HG02763 (cell line): Measurements from ENCODE around the gene SPATA25.
"Not testable (repeated sequence)": the region's sequence is repeated elsewhere in the genome, so short reads cannot be mapped to it uniquely, and the experiment has no call there.

Experiments
- ATAC-seq: cut with Tn5 transposase; IDR thresholded peaks from one replicate; pipeline ENCODE4 v1.9.1; 2021; ENCODE audit warnings: mild to moderate bottlenecking, moderate library complexity; ENCODE audit not compliant: unreplicated experiment

SPATA25 gene, protein sequence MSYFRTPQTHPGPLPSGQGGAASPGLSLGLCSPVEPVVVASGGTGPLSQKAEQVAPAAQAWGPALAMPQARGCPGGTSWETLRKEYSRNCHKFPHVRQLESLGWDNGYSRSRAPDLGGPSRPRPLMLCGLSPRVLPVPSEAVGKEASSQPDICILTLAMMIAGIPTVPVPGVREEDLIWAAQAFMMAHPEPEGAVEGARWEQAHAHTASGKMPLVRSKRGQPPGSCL

GRCh38 chr20:45887346-45887715, at the start of gene SPATA25:
TSS of gene SPATA25 (minus strand) at chr20:45887622. CDS start at chr20:45887590, 32 bp downstream.
- no peak for ATAC-seq

- no peak for ATAC-seq
These were observed 48.1 kb upstream of the SPATA25 start for GRCh38 chr20:45935416-45936046.

GRCh38 chr20:45934586-45935415, 47.4 kb upstream of the SPATA25 start, which contains the start of gene PCIF1:
TSS of gene PCIF1 (plus strand) at chr20:45934683. CDS start at chr20:45939000, 4,317 bp downstream.
- peak; percentile 76 for ATAC-seq

DNA sequence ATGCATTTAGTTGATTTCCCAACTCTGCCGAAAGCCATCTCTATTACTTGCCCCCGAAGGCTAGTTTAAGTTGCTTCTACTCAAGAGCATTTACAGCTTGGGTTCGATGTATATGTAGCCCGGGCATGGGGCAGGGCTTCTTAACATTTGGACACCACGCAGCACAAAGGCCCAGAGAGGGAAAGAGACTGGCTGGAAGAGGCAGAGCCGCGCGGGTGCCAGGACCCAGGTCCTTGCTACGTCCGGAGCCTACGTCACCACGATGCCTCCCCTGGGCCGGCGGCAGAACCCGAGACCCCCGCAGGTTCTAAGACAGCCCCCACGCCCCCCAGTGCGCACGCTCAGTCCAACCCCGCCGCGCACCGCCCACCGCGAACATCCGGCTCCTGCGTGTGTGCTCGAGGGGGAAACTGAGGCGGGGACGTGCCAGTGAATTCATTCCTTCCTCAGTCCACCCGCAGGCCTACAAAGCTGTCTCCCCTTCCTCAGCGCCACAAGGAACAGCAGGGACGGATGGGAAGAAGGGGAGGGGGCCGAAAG, 46.7 kb upstream of the SPATA25 start:
- ATAC-seq = peak; percentile 11

DNA sequence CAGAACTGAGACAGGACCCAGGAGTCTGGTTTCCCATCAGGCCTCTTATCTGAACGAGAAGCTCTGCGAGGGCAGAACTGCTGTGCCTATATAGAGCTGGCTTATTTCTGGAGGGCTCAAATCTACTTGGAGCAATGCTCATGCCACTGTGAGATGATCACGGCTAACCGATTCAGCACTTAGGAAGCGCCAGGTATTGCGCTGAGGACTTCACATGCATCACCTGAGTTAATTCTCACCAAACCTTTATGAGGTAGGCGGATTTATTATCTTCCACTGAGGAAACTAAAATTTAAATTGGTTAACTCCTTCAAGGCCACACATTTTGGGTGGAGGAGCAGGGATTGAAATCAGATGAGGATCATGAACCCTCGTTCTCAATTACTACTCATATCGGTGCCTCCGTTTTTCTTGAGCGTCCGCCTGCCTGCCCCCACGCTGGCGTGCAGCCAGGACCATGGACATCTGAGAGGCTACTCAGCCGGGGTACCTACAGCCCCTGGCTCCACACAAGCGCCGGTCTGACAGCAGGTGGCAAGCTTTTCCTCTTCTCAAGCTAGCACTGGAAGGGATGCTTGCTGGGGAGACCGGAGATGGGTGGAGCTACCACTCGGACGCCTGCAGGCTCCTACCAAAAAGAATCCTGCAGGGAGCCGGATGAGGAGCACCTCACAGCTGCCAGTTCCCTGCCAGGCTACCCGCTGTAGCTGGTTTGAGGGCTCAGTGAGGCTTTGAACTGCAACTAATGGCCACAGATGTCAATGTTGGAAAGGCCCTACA, 46.0 kb upstream of the SPATA25 start:
- ATAC-seq = no peak

DNA sequence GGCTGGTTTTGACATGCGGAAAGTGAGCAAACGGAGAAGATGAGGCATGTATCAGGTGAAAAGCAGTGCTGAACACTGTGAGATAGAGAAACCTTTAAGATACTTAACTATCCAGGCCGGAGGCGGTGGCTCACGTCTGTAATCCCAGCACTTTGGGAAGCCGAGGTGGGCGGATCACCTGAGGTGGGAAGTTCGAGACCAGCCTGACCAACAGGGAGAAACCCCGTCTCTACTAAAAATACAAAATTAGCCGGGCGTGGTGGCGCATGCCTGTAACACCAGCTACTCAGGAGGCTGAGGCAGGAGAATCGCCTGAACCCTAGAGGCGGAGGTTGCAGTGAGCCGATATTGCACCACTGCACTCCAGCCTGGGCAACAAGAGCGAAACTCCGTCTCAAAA, 44.3 kb upstream of the SPATA25 start:
- not testable (repeated sequence) for ATAC-seq

DNA sequence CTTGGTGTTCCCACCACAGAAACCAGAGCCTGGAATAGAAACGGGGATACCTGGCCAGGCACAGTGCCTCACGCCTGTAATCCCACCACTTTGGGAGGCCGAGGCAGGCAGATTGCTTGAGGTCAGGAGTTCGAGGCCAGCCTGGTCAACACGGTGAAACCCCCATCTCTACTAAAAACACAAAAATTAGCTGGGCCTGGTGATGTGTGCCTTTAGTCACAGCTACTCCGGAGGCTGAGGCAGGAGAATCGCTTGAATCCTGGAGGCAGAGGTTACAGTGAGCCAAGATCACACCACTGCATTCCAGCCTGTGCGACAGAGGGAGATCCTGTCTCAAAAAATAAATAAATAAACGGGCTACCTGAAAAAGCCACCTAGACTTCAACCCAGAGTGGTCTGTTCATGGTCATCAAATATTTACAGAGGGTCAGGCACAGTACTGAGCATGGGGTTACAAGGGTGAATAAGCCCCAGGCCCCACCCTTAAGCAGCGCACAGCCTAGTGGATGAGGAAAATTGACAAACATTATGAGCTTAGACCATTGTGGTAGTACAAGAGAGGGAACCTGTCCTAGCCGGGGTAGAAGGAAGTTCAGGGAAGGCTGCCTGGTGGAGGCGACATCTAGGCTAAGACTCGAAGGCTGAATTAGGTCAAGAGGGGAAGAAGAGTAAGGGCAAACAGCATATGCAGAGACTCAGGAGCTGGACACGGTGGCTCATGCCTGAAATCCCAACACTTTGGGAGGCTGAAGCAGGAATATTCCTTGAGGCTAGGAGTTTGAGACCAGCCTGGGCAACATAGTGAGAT, 39.9 kb upstream of the SPATA25 start:
- ATAC-seq = no peak

DNA sequence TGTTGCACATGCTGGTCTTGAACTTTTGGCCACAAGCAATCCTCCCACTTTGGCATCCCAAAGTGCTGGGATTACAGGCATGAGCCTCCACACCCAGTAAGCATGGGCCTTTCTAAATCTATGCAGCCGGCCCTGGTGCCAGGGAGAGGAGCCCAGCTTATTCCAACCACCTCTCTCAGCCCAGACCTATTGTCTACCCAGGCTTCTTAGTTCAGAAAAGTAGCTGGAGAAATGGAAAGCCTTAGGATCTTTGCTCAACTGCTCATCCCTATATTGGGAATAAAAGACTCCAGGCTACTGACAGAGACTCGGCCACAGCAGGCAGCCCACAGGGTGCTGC, 39.3 kb upstream of the SPATA25 start:
- no peak for ATAC-seq

DNA sequence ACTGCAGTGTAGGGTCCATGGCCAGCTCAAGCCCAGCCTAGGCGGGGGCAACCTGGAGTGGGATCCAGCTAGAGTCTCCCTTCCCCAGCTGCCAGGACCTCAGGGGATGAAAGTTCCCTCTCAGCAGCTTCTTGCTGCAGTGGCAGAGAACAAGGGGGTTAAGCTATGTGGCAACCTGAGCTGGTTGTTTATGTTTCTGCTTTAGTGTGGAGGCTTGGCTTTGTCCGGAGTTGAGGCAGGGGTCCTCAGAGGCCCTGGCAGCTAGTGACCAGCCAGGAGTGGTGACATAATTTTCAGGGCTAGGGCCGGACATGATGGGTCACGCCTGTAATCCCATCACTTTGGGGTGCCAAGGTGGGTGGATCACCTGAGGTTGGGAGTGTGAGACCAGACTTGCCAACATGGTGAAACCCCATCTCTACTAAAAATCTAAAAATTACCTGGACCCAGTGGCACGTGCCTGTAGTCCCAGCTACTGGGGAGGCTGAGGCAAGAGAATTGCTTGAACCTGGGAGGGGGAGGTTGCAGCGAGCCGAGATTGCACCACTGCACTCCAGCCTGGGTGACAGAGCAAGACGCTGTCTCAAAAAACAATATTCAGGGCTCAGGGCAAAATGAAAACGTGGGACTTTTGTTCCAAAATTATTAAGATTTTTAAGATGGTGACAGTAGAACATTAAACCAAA, 38.5 kb upstream of the SPATA25 start:
- ATAC-seq = no peak

- no peak for ATAC-seq
These were observed 37.2 kb upstream of the SPATA25 start for GRCh38 chr20:45924391-45925261.

GRCh38 chr20:45921337-45922189, 34.1 kb upstream of the SPATA25 start:
- ATAC-seq = no peak

GRCh38 chr20:45920462-45921336, 33.3 kb upstream of the SPATA25 start:
- ATAC-seq = no peak

- ATAC-seq = no peak
These were observed 32.3 kb upstream of the SPATA25 start for GRCh38 chr20:45919542-45920399.

DNA sequence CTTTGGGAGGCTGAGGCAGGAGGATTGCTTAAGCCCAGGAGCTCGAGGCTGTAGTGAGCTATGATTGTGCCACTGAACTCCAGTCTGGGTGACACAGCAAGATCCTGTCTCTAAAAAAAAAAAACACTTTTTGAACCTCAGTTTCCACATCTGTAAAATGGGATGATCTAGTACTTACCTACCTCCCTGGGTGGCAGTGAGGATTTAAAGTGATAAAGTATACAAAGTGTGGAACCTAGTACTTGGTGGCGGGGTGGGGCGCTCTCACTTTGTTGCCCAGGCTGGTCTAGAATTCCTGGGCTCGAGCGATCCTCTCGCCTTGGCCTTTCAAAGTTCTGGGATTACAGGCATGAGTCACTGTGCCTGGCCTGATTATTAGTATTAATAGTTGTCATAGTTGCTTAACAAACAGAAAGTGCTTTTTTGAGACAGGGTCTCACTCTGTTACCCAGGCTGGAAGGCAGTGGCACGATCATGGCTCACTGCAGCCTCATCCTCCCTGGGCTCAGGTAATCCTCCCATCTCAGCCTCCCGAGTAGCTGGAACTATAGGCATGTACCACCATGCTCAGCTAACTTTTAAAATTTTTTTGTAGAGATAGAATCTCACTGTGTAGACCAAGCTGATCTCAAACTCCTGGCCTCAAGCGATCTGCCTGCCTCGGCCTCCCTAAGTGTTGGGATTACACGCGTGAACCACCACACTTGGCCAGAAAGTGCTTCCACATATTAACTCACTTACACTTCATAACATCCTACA, 31.5 kb upstream of the SPATA25 start:
- ATAC-seq = no peak

GRCh38 chr20:45918182-45918737, 30.8 kb upstream of the SPATA25 start:
- ATAC-seq = no peak
